ENCODE data around the gene TDRD7. TPM values are rescaled to one million over a fixed set of nuclear protein-coding genes. Genes with fewer than 3 reads are reported as not detected.
A peak's percentile ranks its signal among the peaks of the same experiment; 100 is the strongest.

Gene TDRD7
- total and polyA plus RNA-seq, 2 of the 13 experiments (the other 11 are each of a cell fraction or from before 2014, with no cell fraction given): 9.8 to 15.5 TPM

DNA sequence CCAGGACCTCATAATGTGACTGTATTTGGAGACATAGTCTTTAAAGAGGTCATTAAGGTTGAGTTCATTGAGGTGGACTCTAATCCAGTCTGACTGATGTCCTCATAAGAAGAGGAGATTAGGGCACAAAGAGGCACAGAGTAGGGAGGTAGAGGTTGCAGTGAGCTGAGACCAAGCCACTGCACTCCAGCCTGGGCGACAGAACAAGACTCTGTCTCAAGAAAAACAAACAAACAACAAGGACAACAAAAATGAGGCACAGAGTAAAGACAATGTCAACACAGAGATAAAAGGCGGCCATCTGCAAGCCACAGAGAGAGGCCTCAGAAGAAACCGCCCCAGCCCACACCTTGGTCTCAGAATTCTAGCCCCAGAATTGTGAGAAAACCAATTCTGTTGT, 17.0 kb upstream of the TDRD7 start (continued):
- TF ChIP-seq, protein P1, sequence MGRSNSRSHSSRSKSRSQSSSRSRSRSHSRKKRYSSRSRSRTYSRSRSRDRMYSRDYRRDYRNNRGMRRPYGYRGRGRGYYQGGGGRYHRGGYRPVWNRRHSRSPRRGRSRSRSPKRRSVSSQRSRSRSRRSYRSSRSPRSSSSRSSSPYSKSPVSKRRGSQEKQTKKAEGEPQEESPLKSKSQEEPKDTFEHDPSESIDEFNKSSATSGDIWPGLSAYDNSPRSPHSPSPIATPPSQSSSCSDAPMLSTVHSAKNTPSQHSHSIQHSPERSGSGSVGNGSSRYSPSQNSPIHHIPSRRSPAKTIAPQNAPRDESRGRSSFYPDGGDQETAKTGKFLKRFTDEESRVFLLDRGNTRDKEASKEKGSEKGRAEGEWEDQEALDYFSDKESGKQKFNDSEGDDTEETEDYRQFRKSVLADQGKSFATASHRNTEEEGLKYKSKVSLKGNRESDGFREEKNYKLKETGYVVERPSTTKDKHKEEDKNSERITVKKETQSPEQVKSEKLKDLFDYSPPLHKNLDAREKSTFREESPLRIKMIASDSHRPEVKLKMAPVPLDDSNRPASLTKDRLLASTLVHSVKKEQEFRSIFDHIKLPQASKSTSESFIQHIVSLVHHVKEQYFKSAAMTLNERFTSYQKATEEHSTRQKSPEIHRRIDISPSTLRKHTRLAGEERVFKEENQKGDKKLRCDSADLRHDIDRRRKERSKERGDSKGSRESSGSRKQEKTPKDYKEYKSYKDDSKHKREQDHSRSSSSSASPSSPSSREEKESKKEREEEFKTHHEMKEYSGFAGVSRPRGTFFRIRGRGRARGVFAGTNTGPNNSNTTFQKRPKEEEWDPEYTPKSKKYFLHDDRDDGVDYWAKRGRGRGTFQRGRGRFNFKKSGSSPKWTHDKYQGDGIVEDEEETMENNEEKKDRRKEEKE (IDR thresholded peaks at IDR 0.05): no peak
- TF ChIP-seq ZNF530 (CRISPR knock-in tag; IDR thresholded peaks at IDR 0.05; ENCODE audit: low read depth) (no peak), ZNF430 (CRISPR knock-in tag; IDR thresholded peaks at IDR 0.05) (0 out of 2 replicates have a peak, but pooled peaks have one; percentile 36), MBNL3 (CRISPR knock-in tag; conservative IDR thresholded peaks at IDR 0.05) (no peak), CEBPG (CRISPR knock-in tag; IDR thresholded peaks at IDR 0.05) (peak; percentile 20; the same call in 1 of the 2 replicates), ZSCAN20 (CRISPR knock-in tag; IDR thresholded peaks at IDR 0.05; ENCODE audit: borderline replicate concordance) (no peak), ZSCAN9 (CRISPR knock-in tag; IDR thresholded peaks at IDR 0.05; ENCODE audit: borderline replicate concordance) (no peak), TBX3 (IDR thresholded peaks at IDR 0.05; ENCODE audit: borderline replicate concordance) (peak; percentile 77; the same call in 1 of the 2 replicates), ZNF326 (CRISPR knock-in tag; IDR thresholded peaks at IDR 0.05; ENCODE audit: borderline replicate concordance) (no peak)
- TF ChIP-seq, protein P2, sequence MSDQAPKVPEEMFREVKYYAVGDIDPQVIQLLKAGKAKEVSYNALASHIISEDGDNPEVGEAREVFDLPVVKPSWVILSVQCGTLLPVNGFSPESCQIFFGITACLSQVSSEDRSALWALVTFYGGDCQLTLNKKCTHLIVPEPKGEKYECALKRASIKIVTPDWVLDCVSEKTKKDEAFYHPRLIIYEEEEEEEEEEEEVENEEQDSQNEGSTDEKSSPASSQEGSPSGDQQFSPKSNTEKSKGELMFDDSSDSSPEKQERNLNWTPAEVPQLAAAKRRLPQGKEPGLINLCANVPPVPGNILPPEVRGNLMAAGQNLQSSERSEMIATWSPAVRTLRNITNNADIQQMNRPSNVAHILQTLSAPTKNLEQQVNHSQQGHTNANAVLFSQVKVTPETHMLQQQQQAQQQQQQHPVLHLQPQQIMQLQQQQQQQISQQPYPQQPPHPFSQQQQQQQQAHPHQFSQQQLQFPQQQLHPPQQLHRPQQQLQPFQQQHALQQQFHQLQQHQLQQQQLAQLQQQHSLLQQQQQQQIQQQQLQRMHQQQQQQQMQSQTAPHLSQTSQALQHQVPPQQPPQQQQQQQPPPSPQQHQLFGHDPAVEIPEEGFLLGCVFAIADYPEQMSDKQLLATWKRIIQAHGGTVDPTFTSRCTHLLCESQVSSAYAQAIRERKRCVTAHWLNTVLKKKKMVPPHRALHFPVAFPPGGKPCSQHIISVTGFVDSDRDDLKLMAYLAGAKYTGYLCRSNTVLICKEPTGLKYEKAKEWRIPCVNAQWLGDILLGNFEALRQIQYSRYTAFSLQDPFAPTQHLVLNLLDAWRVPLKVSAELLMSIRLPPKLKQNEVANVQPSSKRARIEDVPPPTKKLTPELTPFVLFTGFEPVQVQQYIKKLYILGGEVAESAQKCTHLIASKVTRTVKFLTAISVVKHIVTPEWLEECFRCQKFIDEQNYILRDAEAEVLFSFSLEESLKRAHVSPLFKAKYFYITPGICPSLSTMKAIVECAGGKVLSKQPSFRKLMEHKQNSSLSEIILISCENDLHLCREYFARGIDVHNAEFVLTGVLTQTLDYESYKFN (CRISPR knock-in tag; conservative IDR thresholded peaks at IDR 0.05): peak; percentile 93
- TF ChIP-seq, protein P3, sequence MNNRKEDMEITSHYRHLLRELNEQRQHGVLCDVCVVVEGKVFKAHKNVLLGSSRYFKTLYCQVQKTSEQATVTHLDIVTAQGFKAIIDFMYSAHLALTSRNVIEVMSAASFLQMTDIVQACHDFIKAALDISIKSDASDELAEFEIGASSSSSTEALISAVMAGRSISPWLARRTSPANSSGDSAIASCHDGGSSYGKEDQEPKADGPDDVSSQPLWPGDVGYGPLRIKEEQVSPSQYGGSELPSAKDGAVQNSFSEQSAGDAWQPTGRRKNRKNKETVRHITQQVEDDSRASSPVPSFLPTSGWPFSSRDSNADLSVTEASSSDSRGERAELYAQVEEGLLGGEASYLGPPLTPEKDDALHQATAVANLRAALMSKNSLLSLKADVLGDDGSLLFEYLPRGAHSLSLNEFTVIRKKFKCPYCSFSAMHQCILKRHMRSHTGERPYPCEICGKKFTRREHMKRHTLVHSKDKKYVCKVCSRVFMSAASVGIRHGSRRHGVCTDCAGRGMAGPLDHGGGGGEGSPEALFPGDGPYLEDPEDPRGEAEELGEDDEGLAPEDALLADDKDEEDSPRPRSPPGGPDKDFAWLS (CRISPR knock-in tag; IDR thresholded peaks at IDR 0.05; ENCODE audit: borderline replicate concordance): no peak
- TF ChIP-seq, protein P4, sequence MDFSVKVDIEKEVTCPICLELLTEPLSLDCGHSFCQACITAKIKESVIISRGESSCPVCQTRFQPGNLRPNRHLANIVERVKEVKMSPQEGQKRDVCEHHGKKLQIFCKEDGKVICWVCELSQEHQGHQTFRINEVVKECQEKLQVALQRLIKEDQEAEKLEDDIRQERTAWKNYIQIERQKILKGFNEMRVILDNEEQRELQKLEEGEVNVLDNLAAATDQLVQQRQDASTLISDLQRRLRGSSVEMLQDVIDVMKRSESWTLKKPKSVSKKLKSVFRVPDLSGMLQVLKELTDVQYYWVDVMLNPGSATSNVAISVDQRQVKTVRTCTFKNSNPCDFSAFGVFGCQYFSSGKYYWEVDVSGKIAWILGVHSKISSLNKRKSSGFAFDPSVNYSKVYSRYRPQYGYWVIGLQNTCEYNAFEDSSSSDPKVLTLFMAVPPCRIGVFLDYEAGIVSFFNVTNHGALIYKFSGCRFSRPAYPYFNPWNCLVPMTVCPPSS (IDR thresholded peaks at IDR 0.05): no peak
- TF ChIP-seq, protein P5, sequence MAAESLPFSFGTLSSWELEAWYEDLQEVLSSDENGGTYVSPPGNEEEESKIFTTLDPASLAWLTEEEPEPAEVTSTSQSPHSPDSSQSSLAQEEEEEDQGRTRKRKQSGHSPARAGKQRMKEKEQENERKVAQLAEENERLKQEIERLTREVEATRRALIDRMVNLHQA (CRISPR knock-in tag; IDR thresholded peaks at IDR 0.05): no peak
- TF ChIP-seq, protein P6, sequence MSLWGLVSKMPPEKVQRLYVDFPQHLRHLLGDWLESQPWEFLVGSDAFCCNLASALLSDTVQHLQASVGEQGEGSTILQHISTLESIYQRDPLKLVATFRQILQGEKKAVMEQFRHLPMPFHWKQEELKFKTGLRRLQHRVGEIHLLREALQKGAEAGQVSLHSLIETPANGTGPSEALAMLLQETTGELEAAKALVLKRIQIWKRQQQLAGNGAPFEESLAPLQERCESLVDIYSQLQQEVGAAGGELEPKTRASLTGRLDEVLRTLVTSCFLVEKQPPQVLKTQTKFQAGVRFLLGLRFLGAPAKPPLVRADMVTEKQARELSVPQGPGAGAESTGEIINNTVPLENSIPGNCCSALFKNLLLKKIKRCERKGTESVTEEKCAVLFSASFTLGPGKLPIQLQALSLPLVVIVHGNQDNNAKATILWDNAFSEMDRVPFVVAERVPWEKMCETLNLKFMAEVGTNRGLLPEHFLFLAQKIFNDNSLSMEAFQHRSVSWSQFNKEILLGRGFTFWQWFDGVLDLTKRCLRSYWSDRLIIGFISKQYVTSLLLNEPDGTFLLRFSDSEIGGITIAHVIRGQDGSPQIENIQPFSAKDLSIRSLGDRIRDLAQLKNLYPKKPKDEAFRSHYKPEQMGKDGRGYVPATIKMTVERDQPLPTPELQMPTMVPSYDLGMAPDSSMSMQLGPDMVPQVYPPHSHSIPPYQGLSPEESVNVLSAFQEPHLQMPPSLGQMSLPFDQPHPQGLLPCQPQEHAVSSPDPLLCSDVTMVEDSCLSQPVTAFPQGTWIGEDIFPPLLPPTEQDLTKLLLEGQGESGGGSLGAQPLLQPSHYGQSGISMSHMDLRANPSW (CRISPR knock-in tag; IDR thresholded peaks at IDR 0.05; ENCODE audit: borderline replicate concordance): no peak

Measured in HepG2 (cell line).